Activated CD4-positive, alpha-beta T cell treated with anti-CD3 and anti-CD28 coated beads, Interleukin-2, amount 10 ng/mL, durations not matched to agents 7 days and 5 days (primary cell): ENCODE data around the gene MS4A10. TPM values are rescaled to one million over a fixed set of nuclear protein-coding genes. Genes with fewer than 3 reads are reported as not detected.

Experiments
- CTCF ChIA-PET: fragments of 350-600 bp; sonication (Branson Sonifier 250); formaldehyde crosslinking; loops from one replicate; lab custom pipeline; 2021; ENCODE audit warnings: antibody characterized with exemption; lab: Charles Lee
- POLR2A ChIA-PET: fragments of 350-600 bp; sonication (Branson Sonifier 250); formaldehyde crosslinking; loops from one replicate; lab custom pipeline; 2021; ENCODE audit warnings: antibody characterized with exemption; lab: Charles Lee
- DNase-seq: peaks from one replicate; pipeline ENCODE4 v3.0.0-alpha.2; 2020
- H3K27ac Mint-ChIP-seq: one replicate; pipeline ENCODE4 v1.8.0; 2021; ENCODE audit warnings: mild to moderate bottlenecking, moderate library complexity, mixed read lengths
- H3K27me3 Mint-ChIP-seq: one replicate; pipeline ENCODE4 v1.8.0; 2021; ENCODE audit warnings: mixed read lengths
- H3K36me3 Mint-ChIP-seq: one replicate; pipeline ENCODE4 v1.8.0; 2021; ENCODE audit warnings: low read depth, mixed read lengths
- H3K4me1 Mint-ChIP-seq: one replicate; pipeline ENCODE4 v1.8.0; 2021; ENCODE audit warnings: mixed read lengths
- H3K4me3 Mint-ChIP-seq: one replicate; pipeline ENCODE4 v1.8.0; 2021; ENCODE audit warnings: mild to moderate bottlenecking, moderate library complexity, mixed read lengths
- H3K9me3 Mint-ChIP-seq: one replicate; pipeline ENCODE4 v1.8.0; 2021; ENCODE audit warnings: mixed read lengths
- total RNA-seq, 2 experiments: library from RNA; stranded (reverse); gene quantifications; one replicate each; pipeline ENCODE4 v1.2.3, GENCODE V29; 2021

The MS4A10 gene
- total RNA-seq, 2 experiments from 2014 or later, result not detected

DNA sequence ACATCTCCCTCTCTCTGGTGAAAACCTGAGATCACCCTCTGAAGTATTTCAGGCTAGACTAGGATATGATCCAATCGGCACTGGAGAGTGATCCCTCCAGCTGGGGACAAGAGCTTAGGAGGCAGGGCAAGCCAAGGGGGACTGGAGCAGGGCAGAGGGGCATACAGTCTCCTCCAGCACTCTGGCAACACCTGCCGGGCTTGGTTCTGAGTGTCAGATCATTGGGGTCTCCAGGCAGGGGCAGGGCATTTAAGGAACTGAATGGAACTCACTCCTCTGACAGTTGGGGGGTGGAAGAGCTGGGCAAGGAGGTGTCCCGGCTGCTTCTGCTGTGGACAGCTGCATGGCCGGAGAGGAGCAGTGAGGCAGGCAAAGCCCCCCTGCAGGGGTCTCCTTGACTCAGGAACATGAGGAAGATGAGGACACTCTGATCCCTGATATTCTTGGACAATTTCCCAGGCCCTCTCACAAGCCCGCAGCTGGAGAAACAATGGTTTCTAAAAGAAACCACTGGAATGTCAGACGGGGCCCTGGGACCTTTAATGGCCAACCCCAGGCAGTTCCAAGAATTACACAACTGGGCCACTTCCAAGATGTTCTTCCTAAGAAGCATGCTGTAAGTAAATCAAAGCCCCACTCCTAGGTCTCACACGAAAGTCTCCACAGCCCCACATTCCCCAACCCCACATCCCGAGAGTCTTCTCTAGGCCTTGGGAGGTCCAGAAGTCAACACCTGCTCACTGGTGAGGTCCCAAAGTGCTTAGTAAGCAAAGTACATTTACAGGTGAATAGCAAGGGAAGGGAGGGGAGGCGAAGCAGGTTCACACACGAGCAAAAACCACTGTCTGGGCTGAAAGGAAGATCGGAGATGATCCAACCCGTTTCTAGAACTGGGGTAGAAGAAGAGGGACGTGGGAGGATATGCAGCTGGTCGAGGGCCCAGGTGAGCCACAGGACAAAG, 55.6 kb downstream of the MS4A10 start:
- DNase-seq, result no peak
- Mint-ChIP-seq H3K4me1 (peaks cover 50% of the 10 kb centered on the region), H3K27me3 (no peaks in the 10 kb centered on the region), H3K9me3 (no peaks in the 10 kb centered on the region), H3K27ac (peak overlapping the region; percentile 97), H3K36me3 (peaks cover 4% of the 10 kb centered on the region), H3K4me3 (no peak overlapping the region)
- ChIA-PET CTCF (interaction anchor here (1.4 to 2.6 kb wide), 2 partner anchors 9 to 75 kb away, joined by 3 to 13 read pairs; no protein-coding TSS in a partner anchor), POLR2A (no interaction called here)

DNA sequence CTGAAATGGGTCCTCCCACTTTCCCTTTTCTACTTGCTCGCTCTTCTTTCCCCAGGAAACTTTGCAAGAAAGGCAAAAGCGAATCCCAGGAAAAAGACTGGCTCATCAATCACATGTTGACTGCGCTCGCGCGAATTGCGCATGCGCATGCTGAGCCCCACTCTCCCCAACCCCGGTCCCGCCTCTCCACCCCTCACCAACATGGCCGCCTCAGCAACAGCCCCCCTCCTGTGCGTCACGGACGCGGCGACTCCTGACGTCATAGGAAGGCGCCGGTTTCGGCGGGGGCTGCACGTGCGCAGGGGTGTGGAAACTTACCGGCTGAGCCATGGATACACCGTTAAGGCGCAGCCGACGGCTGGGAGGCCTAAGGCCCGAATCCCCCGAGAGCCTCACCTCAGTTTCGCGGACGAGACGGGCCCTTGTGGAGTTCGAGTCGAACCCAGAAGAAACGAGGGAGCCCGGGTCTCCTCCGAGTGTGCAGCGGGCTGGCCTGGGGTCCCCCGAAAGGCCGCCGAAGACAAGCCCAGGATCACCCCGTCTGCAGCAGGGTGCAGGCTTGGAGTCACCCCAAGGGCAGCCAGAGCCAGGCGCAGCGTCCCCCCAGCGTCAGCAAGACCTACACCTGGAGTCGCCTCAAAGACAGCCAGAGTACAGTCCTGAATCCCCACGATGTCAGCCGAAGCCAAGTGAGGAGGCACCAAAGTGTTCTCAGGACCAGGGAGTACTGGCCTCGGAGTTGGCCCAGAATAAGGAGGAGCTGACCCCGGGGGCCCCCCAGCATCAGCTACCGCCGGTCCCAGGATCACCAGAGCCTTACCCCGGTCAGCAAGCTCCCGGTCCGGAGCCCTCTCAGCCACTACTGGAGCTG, 56.9 kb downstream of the MS4A10 start, which contains the start of gene CCDC86:
Gene CCDC86 (plus strand): TSS at position 317 of the 871 bp plus-strand sequence. CDS start 12 bp downstream, at position 329.
- DNase-seq, result peak; percentile 97
- POLR2A ChIA-PET, result no interaction called here
- H3K4me1 Mint-ChIP-seq, result peaks cover 45% of the 10 kb centered on the region
- H3K27ac Mint-ChIP-seq, result peak within 1 kb of the TSS; percentile 97
- no peaks in the 10 kb centered on the region for H3K27me3 Mint-ChIP-seq
- H3K4me3 Mint-ChIP-seq, result peak within 1 kb of the TSS; percentile 84
- peaks cover 4% of the 10 kb centered on the region for H3K36me3 Mint-ChIP-seq
- CTCF ChIA-PET, result interaction anchor here (0.9 to 2.0 kb wide), 3 partner anchors 8 to 11 kb away, joined by 3 to 13 read pairs (median 4); no protein-coding TSS in a partner anchor
- no peaks in the 10 kb centered on the region for H3K9me3 Mint-ChIP-seq

DNA sequence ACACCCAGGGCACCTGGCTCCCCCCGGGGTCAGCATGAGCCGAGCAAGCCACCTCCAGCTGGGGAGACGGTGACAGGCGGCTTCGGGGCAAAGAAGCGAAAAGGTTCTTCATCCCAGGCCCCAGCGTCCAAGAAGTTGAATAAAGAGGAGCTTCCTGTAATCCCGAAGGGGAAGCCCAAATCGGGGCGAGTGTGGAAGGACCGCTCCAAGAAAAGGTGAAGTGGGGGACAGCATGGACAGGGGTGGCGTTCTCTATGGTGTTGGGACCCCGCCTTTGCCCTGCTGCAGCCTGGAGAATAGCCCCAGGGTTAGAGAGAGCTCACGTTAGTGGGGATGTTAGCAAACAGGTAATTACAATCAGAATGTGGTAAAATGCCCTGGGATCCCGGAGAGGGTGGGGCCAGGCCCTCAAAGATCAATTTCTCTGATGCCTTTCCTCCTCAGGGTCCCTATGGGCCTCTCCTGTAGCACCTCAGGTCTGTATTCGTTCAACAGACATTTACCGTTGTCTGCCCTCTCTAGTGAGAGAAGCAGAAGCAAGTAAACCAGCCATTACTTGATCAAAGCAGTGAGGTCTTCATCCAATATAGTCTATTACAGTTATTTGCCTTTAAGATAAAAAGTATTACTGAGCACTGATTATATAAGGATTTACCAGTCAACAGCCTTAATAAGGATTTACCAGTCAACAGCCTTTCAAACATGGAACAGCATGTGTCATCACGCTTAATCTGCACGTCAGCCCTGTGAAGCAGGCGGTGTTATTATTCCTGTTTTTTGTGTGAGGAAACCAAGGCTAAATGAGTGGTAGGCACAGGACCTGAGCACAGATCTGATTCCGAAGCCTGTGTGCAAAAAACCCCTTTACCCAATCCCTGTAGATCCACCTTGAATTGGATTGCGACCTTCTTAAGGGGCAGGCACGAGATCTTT, 57.8 kb downstream of the MS4A10 start:
- peaks cover 4% of the 10 kb centered on the region for H3K36me3 Mint-ChIP-seq
- ChIA-PET CTCF (interaction anchor here (0.8 to 2.0 kb wide), 5 partner anchors 9 to 27 kb away, joined by 3 to 13 read pairs (median 4); no protein-coding TSS in a partner anchor), POLR2A (no interaction called here)
- no peaks in the 10 kb centered on the region for H3K27me3 Mint-ChIP-seq
- DNase-seq, result no peak
- H3K4me1 Mint-ChIP-seq, result peaks cover 41% of the 10 kb centered on the region
- H3K9me3 Mint-ChIP-seq, result no peaks in the 10 kb centered on the region
- peak overlapping the region; percentile 97 for H3K27ac Mint-ChIP-seq
- peak overlapping the region; percentile 84 for H3K4me3 Mint-ChIP-seq

DNA sequence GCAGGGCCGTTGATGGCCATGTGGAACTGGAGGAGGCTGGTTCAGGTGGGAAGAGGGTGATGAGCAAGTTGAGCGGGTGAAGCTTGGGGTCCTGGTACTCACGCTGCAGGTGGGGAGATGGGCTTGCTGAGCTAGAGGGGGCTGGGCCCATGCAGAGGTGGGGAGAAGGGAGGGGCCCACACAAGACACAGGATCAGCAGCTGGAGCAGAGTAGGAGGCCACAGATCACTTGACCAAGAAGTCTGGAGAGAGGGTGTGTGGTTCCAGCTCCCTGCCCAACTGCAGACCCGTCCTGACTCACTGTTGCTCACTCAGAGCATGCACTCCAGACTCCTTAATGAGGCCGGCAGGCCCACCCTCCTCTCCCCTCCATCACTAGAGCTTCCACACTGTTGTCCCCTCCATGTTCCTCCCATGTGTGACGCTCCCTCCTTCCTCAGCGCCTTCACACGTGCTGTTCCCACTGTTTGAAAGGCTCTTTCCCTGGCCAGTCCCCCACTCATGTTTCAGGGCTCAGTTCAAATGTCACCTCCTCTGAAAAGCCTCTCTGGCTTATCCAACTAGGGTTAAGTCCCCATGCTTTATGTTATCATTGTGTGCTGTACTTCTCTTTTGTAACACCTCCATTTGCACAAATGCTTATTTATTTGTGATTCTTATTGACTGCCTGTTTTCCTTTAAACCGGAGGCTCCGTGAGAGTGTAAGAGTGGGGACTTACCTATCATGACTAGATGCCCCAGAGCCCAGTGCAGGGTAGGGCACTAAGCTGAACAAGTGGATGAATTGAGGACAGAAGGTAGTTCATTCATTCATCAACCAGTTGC, 59.1 kb downstream of the MS4A10 start:
- POLR2A ChIA-PET, result no interaction called here
- Mint-ChIP-seq H3K36me3 (peaks cover 10% of the 10 kb centered on the region), H3K4me1 (peaks cover 41% of the 10 kb centered on the region), H3K27me3 (no peaks in the 10 kb centered on the region), H3K27ac (peak overlapping the region; percentile 67), H3K4me3 (peak overlapping the region; percentile 84), H3K9me3 (no peaks in the 10 kb centered on the region)
- CTCF ChIA-PET, result interaction anchor here (0.9 to 2.0 kb wide), 4 partner anchors 13 to 43 kb away, joined by 3 to 13 read pairs (median 8); no protein-coding TSS in a partner anchor
- no peak for DNase-seq

DNA sequence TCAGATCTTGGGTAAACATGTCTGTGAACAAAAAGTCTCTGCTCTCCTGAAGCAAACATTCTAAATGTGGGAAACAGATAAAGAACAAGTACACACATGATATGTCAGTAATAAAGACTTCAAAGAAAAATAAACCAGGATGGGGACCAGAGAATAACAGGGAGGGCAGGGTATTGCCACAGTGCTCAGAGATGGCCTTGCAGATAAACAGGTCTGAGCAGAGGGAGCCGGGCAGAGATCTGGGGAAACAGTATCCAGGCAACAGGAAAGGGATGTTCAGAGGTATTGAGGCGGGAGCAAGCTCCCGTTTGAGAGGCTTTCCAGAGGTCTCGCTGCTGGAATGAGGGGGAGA, 59.7 kb downstream of the MS4A10 start:
- H3K36me3 Mint-ChIP-seq, result peaks cover 10% of the 10 kb centered on the region
- H3K9me3 Mint-ChIP-seq, result no peaks in the 10 kb centered on the region
- no peaks in the 10 kb centered on the region for H3K27me3 Mint-ChIP-seq
- DNase-seq, result no peak
- peak overlapping the region; percentile 67 for H3K27ac Mint-ChIP-seq
- peak overlapping the region; percentile 84 for H3K4me3 Mint-ChIP-seq
- POLR2A ChIA-PET, result no interaction called here
- CTCF ChIA-PET, result interaction anchor here (1.6 to 2.0 kb wide), 3 partner anchors 21 to 69 kb away, joined by 4 to 9 read pairs (median 8); partner anchors contain the start of gene TMEM109
- H3K4me1 Mint-ChIP-seq, result peaks cover 41% of the 10 kb centered on the region

DNA sequence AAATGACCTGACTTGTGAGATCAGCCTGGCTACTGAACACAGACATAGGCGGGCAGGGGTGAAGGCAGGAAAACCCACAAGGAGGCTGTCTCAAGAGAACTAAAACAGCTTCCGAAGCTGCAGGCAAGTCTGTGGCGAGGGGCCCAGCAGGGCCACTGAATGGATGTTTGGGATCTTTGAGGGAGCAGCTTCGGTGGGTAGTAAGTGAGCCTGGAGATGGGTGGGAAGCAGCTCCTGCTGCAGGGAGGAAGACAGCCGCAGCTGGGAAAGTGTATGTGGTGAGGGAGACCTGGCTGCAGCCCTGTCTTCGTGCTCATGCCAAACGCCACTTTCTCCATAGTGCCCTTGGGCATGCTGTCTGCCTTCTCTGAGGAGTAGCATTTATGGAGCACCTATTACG, 60.2 kb downstream of the MS4A10 start:
- Mint-ChIP-seq H3K4me1 (peaks cover 41% of the 10 kb centered on the region), H3K4me3 (no peak overlapping the region)

DNA sequence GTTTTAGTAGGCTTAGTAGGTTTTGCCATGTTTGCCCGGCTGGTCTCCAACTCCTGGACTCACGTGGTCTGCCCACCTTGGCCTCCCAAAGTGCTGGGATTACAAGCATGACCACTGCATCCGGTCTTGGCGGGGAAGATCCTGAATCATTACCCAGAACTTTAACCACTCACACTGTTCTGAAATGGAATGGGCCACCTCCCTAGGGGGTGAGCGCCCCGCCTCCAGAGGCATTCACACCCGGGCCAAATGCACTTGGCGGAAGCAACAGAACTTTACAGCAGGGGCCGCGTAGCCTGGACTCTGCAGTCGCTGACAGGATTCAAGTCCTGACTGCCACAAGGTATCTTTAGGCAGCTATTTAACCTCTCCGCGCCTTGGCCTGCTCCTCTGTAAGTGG, 62.1 kb downstream of the MS4A10 start:
- Mint-ChIP-seq H3K4me1 (peaks cover 31% of the 10 kb centered on the region), H3K27ac (no peak overlapping the region), H3K36me3 (peaks cover 20% of the 10 kb centered on the region), H3K4me3 (no peak overlapping the region), H3K9me3 (no peaks in the 10 kb centered on the region), H3K27me3 (no peaks in the 10 kb centered on the region)
- ChIA-PET POLR2A (no interaction called here), CTCF (interaction anchor here (0.5 to 1.1 kb wide), 2 partner anchors 13 to 321 kb away, joined by 3 read pairs; no protein-coding TSS in a partner anchor)
- no peak for DNase-seq

More for the DNA sequence above, 60.2 kb downstream of the MS4A10 start:
- ChIA-PET CTCF (interaction anchor here (1.6 to 2.0 kb wide), 2 partner anchors 42 to 68 kb away, joined by 4 to 8 read pairs; partner anchors contain the start of gene TMEM109), POLR2A (no interaction called here)
- H3K9me3 Mint-ChIP-seq, result no peaks in the 10 kb centered on the region
- H3K27me3 Mint-ChIP-seq, result no peaks in the 10 kb centered on the region
- H3K27ac Mint-ChIP-seq, result no peak overlapping the region
- no peak for DNase-seq
- H3K36me3 Mint-ChIP-seq, result peaks cover 13% of the 10 kb centered on the region

DNA sequence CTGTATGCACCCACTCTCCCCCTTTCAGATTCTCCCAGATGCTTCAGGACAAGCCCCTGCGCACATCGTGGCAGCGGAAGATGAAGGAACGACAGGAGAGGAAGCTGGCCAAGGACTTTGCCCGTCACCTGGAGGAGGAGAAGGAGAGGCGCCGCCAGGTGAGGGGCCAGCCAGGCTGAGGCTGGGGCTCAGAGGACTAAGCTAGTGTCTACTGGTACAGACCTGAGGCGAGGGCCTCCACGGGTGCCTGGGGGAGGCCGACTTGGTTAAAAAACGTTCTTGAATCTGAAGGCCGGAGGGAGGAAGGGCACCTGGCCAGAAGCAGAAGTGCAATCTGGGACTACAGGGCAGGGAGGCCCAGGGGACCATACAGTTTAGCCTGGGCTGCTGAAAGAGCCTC, 62.8 kb downstream of the MS4A10 start:
- Mint-ChIP-seq H3K4me3 (no peak overlapping the region), H3K4me1 (peaks cover 28% of the 10 kb centered on the region), H3K27me3 (no peaks in the 10 kb centered on the region), H3K27ac (no peak overlapping the region), H3K9me3 (no peaks in the 10 kb centered on the region), H3K36me3 (peaks cover 20% of the 10 kb centered on the region)
- ChIA-PET CTCF (no interaction called here), POLR2A (no interaction called here)
- DNase-seq, result no peak

DNA sequence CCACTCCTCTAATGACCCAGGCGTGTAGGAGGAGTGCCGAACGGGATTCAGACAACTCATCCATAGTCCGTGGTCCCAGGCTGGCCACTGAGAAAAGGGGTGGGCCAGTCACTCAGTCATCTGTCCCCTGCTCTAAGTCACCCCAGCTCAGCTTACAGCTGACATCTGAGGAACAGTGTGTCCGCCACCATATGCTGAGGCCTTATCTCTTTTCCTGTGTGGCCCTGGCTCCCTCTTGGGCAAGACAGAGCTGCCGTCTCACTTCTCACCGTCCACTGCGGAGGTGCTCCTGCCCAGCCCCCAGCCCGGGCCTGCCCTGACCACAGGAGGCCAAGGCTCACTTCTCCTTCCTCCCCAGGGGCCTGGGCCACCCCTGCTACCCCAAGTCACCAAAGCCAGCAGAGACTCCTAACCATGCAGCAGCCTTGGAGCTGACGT, 63.6 kb downstream of the MS4A10 start:
- H3K36me3 Mint-ChIP-seq, result peaks cover 20% of the 10 kb centered on the region
- no peak overlapping the region for H3K4me3 Mint-ChIP-seq
- H3K27me3 Mint-ChIP-seq, result no peaks in the 10 kb centered on the region
- DNase-seq, result no peak
- peak overlapping the region; percentile 67 for H3K27ac Mint-ChIP-seq
- CTCF ChIA-PET, result interaction anchor here (1.0 to 1.2 kb wide), 3 partner anchors 12 to 39 kb away, joined by 4 to 5 read pairs (median 5); no protein-coding TSS in a partner anchor
- H3K4me1 Mint-ChIP-seq, result peaks cover 19% of the 10 kb centered on the region
- H3K9me3 Mint-ChIP-seq, result no peaks in the 10 kb centered on the region
- POLR2A ChIA-PET, result no interaction called here

DNA sequence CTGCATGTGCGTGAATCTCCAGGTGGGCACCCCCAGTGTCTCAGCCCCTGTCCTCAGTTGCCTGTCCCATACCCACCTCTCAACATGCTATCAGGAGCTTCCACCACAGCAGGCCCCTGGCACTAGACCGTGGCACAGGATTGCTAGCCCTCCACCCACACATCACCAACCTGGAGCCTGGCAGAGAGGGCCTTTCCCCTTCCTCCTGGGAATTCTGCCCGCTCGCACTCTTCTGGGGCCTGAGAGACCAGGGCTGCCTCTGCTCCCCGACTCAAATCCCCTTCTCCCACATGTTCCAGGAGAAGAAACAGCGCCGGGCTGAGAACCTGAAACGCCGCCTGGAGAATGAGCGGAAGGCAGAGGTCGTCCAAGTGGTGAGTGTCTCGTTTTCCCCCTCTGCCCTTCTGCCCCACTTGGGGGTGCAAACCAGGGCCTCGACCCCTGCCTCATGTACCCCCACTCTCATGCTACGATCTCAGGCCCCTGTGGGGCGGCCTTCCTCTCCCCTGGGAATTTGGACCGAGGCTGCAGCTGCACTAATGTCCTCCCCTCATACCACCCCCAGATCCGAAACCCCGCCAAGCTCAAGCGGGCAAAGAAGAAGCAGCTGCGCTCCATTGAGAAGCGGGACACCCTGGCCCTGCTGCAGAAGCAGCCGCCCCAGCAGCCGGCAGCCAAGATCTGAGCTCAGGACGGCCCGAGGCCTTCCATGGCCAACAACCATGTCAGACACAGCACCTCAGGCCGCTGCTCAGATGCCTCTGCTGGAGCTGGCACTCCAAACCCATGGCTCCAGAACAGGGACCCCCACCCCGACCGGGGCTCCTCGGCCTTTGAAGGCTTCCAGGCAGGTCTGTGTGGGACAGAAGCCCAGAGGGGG, 64.7 kb downstream of the MS4A10 start:
- ChIA-PET POLR2A (no interaction called here), CTCF (interaction anchor here (0.9 to 1.7 kb wide), 5 partner anchors 11 to 38 kb away, joined by 4 to 9 read pairs (median 5); no protein-coding TSS in a partner anchor)
- no peak for DNase-seq
- peaks cover 18% of the 10 kb centered on the region for H3K36me3 Mint-ChIP-seq
- H3K27me3 Mint-ChIP-seq, result no peaks in the 10 kb centered on the region
- H3K4me1 Mint-ChIP-seq, result peaks cover 8% of the 10 kb centered on the region
- peak overlapping the region; percentile 19 for H3K27ac Mint-ChIP-seq
- H3K9me3 Mint-ChIP-seq, result no peaks in the 10 kb centered on the region
- no peak overlapping the region for H3K4me3 Mint-ChIP-seq
